Epithelial cell of proximal tubule (primary cell): ENCODE data around the gene ANKRD23. TPM values are rescaled to one million over a fixed set of nuclear protein-coding genes. Genes with fewer than 3 reads are reported as not detected.

Experiments used
- DNase-seq: peaks from one replicate; pipeline ENCODE4 v3.0.0-alpha.2; 2011; ENCODE audit warnings: low read depth
- H3K4me3 ChIP-seq: 2 replicates; pipeline ENCODE4 v1.5.1; 2011; ENCODE audit warnings: low read depth, mild to moderate bottlenecking, low read length
- total RNA-seq: library from RNA; depleted of rRNA; stranded (reverse); fragments of >200 nt; gene quantifications from 2 replicates; pipeline ENCODE4 v1.2.3, GENCODE V29; 2015
- TF ChIP-seq, protein P1 (sequence below): conservative IDR thresholded peaks from 2 replicates; pipeline ENCODE4 v1.5.1; 2012; ENCODE audit warnings: low read depth, mild to moderate bottlenecking, low read length

ANKRD23 gene
- total RNA-seq, 1 donor from 2014 or later = 1.1 TPM

GRCh38 chr2:96887493-96888012, 43.7 kb upstream of the ANKRD23 start:
- TF ChIP-seq, protein P1, sequence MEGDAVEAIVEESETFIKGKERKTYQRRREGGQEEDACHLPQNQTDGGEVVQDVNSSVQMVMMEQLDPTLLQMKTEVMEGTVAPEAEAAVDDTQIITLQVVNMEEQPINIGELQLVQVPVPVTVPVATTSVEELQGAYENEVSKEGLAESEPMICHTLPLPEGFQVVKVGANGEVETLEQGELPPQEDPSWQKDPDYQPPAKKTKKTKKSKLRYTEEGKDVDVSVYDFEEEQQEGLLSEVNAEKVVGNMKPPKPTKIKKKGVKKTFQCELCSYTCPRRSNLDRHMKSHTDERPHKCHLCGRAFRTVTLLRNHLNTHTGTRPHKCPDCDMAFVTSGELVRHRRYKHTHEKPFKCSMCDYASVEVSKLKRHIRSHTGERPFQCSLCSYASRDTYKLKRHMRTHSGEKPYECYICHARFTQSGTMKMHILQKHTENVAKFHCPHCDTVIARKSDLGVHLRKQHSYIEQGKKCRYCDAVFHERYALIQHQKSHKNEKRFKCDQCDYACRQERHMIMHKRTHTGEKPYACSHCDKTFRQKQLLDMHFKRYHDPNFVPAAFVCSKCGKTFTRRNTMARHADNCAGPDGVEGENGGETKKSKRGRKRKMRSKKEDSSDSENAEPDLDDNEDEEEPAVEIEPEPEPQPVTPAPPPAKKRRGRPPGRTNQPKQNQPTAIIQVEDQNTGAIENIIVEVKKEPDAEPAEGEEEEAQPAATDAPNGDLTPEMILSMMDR = no peak
- no peak overlapping the region for H3K4me3 ChIP-seq
- DNase-seq = no peak

DNA sequence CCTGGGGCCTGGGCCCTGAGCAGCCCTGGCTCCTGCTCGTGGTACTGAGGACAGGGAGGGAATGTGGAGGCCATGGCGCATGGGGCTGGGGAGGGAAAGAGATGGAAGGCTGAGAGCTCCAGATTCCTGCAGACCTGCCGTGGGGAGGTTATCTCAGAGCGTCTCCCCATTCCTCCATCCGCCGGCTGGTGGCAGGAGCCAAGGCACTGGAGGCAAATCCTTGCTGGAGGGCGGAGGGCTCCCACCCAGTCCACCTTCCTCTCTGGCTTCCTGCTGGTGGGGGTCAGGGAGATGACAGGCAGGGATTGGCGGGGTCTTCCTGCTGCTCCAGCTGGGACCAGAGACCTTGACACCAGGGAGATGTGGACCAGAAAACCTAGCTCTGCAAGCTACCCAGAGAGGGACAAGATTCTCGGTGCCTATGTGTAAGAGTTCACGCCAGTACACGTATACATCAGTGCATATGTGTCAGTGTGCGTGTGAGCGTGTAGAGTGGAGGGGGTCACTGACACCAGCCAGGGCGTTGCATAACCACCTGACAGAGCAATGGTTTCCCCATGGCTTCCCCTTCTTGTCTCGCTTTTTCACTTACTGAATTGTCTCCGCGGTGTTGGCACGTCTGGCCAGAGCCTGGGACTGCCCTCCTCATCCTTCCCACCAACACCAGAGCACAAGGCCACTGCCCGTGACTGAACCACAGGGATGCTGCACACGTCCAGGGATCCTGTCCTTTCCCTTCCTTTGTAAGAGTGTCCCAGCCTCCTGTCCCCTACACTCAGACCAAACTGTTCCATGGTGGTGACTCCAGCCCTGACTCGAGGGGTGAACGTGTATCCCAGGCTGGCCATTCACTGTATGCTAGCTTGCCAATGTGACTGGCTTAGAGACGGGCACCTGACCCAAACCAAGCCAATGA, 41.9 kb upstream of the ANKRD23 start:
- H3K4me3 ChIP-seq = no peak overlapping the region
- TF ChIP-seq, protein P1 = no peak
- no peak for DNase-seq

GRCh38 chr2:96884299-96885094, 40.7 kb upstream of the ANKRD23 start:
- DNase-seq = no peak
- H3K4me3 ChIP-seq = no peak overlapping the region
- TF ChIP-seq, protein P1 = no peak

- DNase-seq = no peak
- TF ChIP-seq, protein P1 = no peak
- no peak overlapping the region for H3K4me3 ChIP-seq
Observed at GRCh38 chr2:96883306-96883705, 39.5 kb upstream of the ANKRD23 start.

DNA sequence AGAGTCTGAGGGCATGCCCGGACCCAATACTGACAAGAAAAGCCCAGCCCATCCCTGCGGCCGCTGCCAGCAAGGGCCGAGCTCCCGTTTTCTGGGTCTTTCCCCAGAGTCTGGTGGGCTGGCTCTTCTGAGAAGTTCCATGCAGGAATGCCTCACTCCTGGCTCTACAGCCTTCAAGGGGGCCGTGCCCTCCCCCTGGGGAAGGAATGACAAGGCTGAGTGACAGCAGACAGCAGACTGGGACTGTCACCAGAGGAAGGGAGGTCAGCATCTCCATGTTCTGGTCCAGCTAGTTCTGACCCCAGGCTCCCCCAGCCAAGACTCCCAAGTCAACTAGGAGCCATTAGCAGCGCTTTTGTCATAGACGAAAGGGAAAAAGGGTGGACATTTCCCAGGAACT, 39.1 kb upstream of the ANKRD23 start:
- H3K4me3 ChIP-seq = no peak overlapping the region
- TF ChIP-seq, protein P1 = no peak
- no peak for DNase-seq

DNA sequence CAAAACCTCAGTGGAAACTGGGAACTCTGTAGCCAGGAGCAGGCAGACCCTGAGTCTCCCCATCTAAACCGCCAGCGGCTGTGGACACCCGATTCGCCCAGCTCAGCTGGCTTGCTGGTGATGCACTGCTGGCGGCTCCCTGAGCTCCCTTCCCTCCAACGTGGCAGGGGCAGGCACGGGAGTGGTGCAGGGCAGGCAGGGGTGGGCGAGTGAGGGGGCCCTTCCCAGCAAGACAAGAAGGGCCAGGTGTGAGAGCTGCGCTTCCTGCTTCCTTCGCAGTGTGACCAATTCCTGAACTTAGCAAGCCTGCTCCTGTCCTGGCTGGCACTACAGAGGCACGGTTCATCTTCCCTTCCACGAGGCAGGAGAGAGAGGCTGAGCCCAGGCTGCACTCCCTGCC, 38.4 kb upstream of the ANKRD23 start:
- no peak overlapping the region for H3K4me3 ChIP-seq
- TF ChIP-seq, protein P1 = no peak
- no peak for DNase-seq
